Measurements from ENCODE around the gene MEPCE. TPM values are rescaled to one million over a fixed set of nuclear protein-coding genes. Genes with fewer than 3 reads are reported as not detected.

Gene MEPCE
- total and polyA plus RNA-seq, 9 of the 15 experiments (the other 6 are each of a cell fraction or from before 2014, with no cell fraction given), result 10.9 to 76.3 (median 44.1) TPM

DNA sequence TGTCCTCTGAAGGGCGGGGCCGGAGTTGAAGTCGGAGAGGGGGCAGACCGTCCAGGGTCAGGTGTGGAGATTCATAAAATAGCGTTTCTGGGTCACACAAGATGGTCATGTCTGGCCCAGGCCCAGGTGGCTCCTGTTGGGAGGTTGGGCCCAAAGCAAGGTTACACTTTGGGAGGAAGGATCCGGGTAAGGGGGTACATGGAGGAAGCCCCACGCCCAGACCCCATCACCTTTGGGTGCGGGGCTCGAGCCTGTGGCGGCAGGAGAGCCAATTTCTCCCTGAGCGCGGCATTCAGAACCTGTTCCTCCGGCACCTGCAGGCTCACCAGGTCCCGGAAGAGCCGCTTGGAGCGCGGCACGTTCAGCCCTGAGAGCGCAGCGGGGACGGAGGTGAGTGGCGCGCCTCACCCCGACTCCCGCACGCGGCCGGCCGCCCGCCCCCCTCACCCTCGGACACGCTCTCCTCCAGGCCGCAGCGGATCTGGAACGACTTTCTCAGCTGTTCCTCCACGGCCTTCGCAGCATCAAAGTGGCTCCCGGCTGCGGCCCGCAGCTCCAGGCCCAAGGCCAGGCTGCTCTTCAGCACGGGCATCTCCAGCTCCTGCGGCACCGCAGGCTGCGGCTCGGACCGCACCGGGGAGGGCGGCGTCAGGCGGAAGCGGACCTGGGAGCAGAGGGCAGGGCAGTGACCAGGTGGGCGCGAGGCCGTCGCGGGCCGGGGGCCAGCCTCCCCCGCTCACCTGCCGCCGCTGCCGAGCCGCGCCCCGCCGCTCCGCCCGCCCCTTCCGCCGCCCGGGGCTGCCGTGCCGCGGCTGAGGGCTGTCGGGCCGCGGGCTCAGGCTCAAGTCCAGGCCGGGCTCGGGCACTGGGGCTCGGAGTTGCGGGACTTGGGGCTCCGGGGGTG lies 6.0 kb downstream of the MEPCE start (continued):
- TF ChIP-seq, protein P1, sequence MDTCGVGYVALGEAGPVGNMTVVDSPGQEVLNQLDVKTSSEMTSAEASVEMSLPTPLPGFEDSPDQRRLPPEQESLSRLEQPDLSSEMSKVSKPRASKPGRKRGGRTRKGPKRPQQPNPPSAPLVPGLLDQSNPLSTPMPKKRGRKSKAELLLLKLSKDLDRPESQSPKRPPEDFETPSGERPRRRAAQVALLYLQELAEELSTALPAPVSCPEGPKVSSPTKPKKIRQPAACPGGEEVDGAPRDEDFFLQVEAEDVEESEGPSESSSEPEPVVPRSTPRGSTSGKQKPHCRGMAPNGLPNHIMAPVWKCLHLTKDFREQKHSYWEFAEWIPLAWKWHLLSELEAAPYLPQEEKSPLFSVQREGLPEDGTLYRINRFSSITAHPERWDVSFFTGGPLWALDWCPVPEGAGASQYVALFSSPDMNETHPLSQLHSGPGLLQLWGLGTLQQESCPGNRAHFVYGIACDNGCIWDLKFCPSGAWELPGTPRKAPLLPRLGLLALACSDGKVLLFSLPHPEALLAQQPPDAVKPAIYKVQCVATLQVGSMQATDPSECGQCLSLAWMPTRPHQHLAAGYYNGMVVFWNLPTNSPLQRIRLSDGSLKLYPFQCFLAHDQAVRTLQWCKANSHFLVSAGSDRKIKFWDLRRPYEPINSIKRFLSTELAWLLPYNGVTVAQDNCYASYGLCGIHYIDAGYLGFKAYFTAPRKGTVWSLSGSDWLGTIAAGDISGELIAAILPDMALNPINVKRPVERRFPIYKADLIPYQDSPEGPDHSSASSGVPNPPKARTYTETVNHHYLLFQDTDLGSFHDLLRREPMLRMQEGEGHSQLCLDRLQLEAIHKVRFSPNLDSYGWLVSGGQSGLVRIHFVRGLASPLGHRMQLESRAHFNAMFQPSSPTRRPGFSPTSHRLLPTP (IDR thresholded peaks at IDR 0.05; ENCODE audit: borderline replicate concordance, extremely low read depth, insufficient read length), result no peak
- TF ChIP-seq, protein P2, sequence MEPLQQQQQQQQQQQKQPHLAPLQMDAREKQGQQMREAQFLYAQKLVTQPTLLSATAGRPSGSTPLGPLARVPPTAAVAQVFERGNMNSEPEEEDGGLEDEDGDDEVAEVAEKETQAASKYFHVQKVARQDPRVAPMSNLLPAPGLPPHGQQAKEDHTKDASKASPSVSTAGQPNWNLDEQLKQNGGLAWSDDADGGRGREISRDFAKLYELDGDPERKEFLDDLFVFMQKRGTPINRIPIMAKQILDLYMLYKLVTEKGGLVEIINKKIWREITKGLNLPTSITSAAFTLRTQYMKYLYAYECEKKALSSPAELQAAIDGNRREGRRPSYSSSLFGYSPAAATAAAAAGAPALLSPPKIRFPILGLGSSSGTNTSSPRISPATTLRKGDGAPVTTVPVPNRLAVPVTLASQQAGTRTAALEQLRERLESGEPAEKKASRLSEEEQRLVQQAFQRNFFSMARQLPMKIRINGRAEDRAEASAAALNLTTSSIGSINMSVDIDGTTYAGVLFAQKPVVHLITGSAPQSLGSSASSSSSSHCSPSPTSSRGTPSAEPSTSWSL (CRISPR knock-in tag; IDR thresholded peaks at IDR 0.05; ENCODE audit: borderline replicate concordance), result no peak
- no peak for TF ChIP-seq DIDO1 (tag; IDR thresholded peaks at IDR 0.05; ENCODE audit: low read depth)
- TF ChIP-seq, protein P3, sequence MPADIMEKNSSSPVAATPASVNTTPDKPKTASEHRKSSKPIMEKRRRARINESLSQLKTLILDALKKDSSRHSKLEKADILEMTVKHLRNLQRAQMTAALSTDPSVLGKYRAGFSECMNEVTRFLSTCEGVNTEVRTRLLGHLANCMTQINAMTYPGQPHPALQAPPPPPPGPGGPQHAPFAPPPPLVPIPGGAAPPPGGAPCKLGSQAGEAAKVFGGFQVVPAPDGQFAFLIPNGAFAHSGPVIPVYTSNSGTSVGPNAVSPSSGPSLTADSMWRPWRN (IDR thresholded peaks at IDR 0.05; ENCODE audit: low read depth), result no peak
- peak; percentile 11; the same call in 1 of the 2 replicates for TF ChIP-seq LCOR (CRISPR knock-in tag; IDR thresholded peaks at IDR 0.05)
- TF ChIP-seq, protein P4, sequence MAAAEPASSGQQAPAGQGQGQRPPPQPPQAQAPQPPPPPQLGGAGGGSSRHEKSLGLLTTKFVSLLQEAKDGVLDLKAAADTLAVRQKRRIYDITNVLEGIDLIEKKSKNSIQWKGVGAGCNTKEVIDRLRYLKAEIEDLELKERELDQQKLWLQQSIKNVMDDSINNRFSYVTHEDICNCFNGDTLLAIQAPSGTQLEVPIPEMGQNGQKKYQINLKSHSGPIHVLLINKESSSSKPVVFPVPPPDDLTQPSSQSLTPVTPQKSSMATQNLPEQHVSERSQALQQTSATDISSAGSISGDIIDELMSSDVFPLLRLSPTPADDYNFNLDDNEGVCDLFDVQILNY (CRISPR knock-in tag; IDR thresholded peaks at IDR 0.05), result no peak
- TF ChIP-seq MCM5 (IDR thresholded peaks at IDR 0.05; ENCODE audit: low read depth), result no peak
- peak in 1 of 2 experiments; percentile 65; a peak in 1 of 4 replicates for TF ChIP-seq KDM4B (IDR thresholded peaks at IDR 0.05; ENCODE audit: borderline replicate concordance in 2 of 2, low read depth in 1 of 2)
- TF ChIP-seq NR4A1 (CRISPR knock-in tag; IDR thresholded peaks at IDR 0.05), result no peak; the same call in 1 of the 2 replicates
- no peak for TF ChIP-seq NR4A1 (tag; IDR thresholded peaks at IDR 0.05)
- TF ChIP-seq ZNF766 (CRISPR knock-in tag; conservative IDR thresholded peaks at IDR 0.05), result no peak
- no peak for TF ChIP-seq YY1 (IDR thresholded peaks at IDR 0.05; ENCODE audit: borderline replicate concordance in 1 of 3, control insufficient read depth in 1 of 3, extremely low read depth in 1 of 3, insufficient read depth in 3 of 3, insufficient read length in 1 of 3, insufficient replicate concordance in 2 of 3, low read depth in 1 of 3, low read length in 2 of 3)
